GM19372 (cell line): ENCODE results near the gene PPP1R3E.
"Not testable (repeated sequence)": the region's sequence is repeated elsewhere in the genome, so short reads cannot be mapped to it uniquely, and the experiment has no call there.

ENCODE experiments used
- ATAC-seq: cut with Tn5 transposase; IDR thresholded peaks from one replicate; pipeline ENCODE4 v1.9.1; 2021; ENCODE audit warnings: mild to moderate bottlenecking, low read depth, moderate library complexity; ENCODE audit not compliant: unreplicated experiment

Gene PPP1R3E

DNA sequence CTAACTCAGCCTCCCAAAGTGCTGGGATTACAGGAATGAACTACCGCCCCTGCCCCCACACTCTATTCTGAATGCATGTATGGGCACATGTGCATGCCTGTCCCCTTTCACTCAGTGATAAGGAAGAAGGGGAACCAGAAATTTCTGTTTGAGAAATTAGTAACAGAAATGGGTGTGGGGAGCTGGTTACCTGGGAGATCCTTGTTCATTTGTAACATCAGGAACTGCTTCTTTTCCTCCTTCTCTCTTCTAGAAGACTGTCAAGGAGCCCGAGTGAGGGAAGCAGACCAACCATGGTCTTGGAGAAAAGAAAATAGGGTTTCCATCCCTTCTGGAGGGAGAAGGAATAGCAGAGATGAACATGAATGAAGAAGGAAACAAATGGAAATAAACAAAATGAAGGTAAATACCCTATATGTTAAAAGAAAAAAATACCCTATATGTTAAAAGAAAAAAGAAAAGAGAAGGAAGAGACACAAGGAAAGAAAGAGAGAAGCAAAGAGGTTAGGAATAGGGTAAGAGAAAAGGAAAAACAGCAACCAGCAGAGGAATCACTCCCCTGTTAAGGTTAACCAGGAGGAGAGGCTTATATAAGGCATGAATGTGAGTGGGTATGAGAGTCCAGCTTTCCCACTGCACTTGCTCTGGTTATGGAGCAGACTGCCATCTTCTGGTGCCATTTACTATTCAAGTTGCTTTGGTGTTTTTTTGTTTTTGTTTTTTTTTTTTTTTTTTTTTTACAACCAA, 3.3 kb downstream of the PPP1R3E start:
- no peak for ATAC-seq

DNA sequence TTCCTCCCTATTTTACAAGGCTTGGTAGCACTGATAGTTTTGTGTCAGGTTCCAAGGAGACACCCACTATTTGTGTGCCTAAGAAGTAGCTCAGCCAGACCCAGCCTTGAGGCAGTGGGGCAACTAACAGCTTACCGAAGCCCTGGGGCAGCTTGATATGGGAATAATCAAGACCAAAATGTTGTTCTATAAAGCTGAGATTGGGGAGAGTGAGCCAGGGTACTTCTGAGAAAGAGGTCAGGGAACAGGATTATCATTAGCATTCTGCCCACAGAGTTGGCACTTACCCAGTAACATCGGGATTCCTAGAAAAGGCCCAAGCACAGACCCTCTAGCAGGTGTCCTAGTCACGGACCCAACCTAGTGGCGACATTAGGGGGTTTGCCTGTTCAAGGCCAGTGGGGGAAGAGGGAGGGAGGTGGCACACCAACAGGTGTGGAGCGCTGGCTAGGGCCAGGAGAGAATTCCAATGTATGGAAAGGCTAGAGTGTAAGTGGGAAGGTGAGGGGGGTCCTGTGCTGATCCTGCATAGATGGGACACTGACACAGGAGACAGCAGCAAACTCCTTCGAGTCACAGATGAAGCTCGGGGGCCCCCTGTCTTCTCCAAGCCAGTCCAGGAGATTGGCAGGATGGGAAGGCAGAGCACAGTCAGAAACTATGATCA, 4.9 kb downstream of the PPP1R3E start:
- ATAC-seq, result no peak

DNA sequence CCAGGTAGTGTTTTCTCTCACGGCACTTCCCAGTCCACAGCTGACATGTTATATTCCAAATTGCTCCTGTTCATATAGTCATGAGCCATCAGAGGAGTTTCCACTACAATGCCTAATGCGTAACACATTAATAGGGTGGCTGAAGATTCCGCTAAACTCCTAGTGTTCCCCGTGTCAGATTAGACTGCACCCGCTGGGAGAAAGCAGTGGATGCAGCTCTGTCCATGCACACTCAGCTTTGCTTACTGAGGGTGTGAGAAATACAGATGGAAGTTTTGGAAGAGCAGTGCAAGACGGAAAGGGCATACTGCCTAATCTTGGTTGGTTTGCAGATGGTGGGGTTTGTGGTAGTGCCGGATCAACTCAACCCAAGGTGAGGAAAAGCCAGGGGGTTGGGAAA, 5.6 kb downstream of the PPP1R3E start:
- no peak for ATAC-seq

DNA sequence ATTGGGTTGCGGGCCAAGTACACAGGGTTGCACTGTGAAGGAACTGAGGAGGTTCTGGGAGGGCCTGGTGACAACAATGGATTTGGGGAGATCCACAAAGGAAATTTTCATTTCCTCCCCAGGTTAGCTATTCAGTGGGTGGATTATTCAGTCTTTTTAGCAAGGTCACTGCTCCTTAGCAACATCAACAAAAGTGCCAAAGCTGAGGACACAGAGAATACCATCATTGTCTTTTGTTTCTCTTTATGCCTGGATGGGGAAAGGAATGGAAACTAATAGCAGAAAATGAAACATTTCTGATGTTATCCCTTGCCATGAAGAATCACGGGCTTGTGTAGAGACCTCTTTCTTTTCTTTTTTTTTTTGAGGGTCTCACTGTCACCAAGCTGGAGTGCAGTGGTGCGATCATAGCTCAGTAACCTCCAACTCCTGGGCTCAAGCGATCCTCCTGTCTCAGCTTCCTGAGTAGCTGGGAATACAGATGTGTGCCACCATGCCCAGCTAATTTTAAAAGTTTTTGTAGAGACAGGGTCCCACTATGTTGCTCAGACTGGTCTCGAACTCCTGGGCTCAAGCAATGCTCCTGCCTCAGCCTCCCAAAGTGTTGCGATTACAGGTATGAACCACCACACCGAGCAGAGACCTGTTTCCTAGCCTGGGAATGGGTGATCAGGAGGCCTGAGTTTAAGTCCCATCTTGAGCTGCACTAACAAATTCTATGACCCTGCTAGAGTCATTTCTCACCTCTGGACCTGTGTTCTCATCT, 6.5 kb downstream of the PPP1R3E start:
- no peak for ATAC-seq

DNA sequence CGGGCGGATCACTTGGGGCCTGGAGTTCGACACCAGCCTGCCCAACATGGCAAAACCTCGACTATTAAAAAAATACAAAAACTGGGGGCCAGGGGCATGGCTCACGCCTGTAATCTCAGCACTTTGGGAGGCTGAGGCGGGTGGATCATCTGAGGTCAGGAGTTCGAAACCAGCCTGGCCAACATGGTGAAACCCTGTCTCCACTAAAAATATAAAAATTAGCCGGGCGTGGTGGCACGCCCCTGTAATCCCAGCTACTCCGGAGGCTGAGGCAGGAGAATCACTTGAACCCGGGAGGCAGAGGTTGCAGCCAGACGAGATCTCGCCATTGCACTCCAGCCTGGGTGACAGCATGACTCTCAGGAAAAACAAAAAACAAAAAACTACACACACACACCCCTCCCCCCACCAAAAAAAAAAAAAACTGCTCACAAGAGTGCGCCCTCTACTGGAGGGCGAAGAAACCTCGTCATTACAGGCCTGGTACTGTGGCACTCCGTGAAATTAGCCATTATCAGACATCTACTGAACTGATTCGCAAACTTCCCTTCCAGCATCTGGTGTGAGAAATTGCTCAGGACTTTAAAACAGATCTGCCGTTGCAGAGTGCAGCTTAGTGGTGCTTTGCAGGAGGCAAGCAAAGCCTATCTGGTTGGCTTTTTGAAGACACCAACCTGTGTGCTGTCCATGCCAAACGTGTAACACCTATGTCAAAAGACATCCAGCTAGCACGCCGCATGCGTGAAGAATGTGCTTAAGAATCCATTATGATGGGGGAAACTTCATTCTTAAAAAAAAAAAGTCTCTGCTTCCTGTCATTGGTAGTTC, 7.7 kb downstream of the PPP1R3E start:
- no peak for ATAC-seq

DNA sequence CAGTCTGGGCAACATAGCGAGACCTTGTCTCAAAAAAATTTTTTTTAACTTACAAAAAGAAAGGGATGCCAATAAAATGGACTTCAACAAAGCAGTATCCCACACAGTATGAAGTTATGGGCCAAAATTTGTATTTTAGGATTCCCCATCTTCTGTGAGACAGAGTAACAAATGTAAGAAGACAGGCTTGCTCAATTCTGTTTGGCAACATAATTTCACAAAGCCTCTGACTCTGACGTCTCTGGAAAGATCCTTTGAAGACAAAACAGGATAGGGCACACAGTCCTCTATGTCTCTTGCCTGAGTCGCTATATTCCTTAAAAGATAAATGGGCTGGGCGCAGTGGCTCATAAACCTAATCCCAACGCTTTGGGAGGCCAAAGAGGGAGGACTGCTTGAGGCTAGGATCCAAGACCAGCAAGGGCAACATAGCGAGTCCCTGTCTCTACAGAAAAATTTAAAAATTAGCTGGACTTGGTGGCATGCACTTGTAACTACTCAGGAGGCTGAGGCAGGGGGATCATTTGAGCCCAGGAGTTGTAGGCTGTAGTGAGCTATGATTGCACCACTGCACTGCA, 15.7 kb downstream of the PPP1R3E start:
- no peak for ATAC-seq

DNA sequence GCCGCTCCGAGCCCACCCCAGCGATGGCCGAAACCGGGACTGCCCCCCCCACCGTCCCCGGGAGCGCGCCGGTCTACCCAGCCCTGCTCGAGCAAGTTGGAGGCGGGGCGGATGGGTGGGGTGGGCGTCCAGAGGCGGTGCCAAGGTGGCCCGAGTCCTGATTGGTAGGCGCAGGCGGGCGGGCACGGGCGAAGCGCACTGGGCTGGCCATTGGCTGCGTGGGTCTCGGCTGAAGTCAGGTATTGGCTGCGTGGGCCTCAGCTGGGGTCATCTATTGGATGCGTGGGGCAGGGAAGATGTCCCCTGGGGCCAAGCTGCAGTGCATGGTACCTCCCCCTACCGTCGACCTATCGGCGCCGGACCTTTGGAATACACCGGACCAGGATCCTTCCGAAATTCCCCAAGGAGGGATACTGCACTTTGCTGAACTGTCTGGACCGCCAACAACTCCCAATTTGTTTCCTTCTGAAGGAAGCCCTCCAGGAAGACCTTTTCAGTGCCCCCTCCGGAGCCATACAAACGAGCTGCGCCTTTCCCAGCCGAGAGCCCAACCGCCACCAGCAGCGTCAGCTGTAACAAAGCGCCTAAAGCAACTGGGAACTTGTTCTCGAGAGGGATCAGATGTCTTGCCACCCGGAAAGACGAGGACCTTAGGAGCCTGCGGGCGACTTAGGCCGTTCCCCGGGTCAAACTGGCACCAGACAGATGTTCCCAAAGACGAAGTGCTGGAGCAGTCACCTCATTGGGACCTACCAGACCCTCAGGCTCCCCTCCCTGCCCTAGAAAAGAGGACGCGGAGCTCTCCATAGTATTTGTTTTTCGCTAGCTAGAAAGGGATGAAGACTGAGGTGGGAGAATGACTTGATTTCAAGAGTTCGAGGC, 16.4 kb downstream of the PPP1R3E start, which contains the start of gene HOMEZ:
HOMEZ (minus strand) TSS at position 113 of the 882 bp plus-strand sequence. CDS start 180 bp downstream, outside the sequence.
- peak; percentile 98 for ATAC-seq

DNA sequence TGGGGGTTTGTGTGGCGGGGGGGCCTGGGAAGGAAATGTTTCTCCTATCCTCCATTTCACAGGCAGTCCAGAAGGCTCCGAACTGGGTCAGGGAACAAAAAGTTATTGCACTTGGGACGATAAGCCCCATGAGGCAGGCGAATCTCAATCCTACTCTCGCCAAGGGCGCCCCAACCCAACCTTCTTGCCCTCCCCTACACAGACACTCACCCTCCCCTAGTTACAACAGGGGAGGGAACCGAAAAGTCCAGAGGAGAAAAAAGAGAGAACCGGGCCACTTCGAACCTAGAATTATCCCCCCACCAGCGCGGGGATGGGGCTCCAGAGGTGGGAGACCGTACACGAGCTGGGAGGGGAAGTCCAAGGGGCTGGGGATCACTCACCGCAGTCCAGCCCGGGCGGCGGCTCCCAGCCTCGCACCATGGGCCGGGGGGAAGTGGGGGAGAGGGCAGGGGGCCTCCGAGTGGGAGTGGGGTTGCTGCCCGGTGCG, 17.1 kb downstream of the PPP1R3E start:
- peak; percentile 23 for ATAC-seq

DNA sequence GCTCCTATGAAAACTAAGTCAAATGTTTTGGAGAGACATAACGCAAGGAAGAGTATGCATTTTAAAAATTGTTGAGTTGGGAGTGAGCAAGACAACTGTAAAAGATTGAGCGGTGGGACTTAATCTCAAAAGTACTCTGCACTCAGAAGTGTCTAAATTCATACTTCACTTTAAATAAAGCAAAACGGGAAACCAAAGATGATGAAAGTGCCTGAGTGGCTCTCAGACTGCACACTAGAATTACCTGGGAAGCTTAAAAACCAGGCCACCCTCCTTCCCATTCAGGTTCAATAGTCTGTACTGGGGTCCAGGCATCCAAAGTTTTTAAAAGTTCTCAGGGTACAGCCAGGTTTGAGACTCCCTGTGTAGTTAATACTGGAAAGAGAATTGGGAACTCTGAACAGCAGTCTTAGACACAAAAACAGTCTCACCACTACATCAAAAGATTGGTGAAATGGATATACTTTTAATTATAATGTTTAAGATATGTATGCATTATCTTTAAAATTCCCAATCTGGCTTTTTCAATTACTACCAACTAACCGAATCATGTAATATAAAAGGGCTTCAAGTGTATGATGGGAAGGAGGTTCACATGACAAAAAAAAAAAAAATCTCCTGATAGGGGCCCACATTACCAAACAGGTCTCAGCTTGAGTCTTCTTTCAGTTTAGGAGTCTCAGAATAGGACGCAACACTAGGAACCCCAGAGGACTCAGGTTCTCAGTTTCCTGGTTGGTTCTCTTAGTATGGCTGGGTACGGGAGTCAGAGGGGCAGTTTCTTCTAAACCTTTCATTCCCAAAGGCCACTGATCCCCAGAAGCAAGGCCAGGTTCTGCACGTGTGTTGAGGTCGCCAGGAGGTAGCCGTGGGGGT, 17.8 kb downstream of the PPP1R3E start:
- no peak for ATAC-seq

DNA sequence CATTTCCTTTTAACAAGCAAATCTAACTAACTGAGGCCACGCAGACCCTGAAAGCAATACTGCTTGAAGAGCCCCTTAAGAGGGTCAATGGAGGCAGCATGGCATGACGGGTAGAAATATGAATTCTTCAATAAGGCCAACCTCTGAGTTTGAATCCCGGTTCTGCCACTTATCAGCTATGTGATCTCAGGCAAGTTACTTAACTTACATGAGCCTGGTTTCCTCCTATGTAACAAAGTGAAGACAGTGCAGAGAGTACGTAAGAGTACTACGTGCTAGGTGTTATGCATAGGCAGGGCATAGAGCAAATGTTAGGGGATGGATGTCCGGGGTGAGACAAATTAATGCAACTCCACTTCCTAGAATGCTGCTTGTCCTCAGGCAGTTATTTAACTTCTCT, 21.4 kb downstream of the PPP1R3E start:
- no peak for ATAC-seq

DNA sequence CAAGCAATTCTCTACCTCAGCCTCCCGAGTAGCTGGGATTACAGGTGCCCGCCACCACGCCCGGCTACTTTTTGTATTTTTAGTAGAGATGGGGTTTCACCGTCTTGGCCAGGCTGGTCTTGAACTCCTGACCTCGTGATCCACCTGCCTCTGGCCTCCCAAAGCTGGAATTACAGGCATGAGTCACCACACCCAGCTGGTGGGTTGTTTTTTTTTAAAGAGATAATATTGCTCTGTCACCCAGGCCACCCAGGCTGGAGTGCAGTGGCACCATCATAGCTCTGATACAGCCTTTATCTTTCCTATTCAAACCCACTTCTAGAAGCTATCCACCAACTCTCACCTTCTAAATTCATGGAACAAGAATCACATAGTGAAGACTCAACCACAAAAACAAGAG, 24.7 kb downstream of the PPP1R3E start:
- not testable (repeated sequence) for ATAC-seq

DNA sequence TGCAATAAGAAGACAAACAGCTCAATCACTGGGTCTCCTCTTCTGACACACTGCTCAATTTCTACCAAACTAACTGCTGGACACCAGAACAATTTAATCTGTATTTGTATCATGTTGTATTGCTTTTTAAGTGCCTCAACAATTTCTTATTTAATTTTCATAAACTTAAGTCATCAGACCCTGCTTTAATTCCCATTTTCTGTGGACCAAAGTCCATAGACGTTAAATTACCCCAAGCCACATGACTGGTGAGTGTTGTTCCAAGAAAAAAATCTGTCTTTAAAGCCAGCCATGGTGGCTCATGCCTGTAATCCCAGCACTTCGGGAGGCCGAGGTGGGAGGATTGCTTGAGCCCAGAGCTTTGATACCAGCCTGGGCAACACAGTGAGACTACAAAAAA, 25.5 kb downstream of the PPP1R3E start:
- ATAC-seq, result no peak

DNA sequence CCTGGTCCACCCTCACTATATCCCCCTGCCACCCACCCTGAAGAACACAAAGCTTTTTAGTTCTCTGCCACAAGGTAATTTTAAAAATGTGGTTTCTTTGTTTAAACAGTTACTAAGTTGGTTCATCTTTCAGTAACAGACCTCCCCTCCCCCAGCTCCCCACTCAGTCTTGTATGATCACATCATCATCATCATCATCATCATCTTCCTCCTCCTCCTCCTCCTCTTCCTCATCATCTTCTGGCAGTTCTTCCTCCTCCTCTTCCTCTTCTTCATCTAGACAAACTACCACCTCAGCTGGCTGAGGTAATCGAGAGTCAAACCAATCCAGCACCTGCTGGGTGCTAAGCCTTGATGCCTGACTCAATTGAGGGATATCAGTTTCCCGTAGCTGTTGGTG, 27.2 kb downstream of the PPP1R3E start:
- ATAC-seq, result no peak

DNA sequence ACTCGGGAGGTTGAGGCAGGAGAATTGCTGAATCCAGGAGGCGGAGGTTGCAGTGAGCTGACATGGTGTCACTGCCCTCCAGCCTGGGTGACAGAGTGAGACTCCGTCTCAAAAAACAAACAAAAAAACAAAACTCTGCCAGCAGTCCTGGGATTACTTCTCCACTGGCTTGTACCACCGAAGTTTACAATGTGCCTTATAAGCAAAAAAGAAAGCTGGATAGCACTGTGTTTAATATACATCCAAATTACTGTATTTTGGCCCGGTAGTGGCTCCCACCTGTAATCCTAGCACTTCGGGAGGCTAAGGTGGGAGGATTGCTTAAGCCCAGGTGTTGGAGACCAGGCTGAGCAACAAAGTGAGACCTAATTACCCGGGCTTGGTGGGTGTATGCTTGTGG, 33.5 kb downstream of the PPP1R3E start:
- ATAC-seq, result no peak

DNA sequence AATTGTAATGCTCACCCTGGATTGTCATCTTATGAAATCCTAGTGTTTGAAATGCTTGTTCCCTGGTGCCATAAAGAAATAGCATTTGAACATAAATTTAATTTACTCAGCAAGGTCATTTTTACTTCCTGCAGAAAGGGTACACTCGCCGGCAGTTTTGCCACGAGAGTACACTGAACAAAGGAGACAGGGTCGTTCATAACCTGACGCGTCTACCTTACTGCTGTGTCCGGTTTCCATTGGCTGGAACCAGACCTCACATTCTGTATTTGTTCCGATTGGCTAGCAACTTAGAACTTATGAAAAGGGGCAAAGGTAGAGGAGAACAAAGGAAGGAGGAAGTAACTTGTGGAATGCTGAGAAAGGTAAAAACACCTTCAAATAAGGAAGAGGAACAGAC, 41.8 kb downstream of the PPP1R3E start:
- not testable (repeated sequence) for ATAC-seq

DNA sequence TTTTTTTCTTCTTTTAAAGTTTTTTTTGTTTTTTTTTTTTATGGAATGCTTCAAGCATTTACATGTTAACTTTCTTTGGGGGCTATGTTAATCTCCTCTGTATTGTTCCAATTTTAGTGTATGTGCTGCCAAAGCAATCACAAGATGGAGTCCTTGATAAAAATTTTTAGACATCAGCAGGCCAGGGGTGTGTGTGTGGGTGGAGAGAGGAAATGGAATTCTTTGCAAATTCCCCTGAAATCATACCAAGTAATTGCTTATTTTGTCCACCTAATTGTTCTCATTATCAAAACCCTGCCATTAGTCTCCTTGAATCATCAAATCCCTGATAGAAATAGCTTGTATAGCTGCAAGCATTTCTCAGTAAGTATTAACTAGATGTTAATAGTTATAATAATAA, 43.2 kb downstream of the PPP1R3E start:
- ATAC-seq, result no peak

DNA sequence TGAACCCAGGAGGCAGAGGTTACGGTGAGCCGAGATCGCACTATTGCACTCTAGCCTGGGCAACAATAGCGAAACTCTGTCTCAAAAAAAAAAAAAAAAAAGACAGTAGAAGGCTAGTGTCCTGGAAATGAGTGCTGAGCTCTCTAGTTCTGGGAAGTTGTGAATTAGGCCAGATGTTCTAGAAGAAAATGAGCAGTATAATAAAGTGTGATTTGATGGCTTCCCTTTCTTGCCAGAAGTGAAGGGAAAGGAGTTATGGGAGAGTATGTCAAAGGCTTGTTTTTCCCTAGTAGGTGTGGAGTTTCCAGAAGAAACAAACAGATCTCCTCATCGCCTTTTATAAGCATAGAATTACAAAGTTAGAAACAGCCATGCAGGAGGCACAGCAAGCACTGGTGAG, 44.4 kb downstream of the PPP1R3E start:
- no peak for ATAC-seq
